A549 (cell line): ENCODE data around the gene PGA3. TPM values are rescaled to one million over a fixed set of nuclear protein-coding genes. Genes with fewer than 3 reads are reported as not detected.

Experiments
- ATAC-seq, 2 experiments: fragments of 200-7000 bp in 1 of 2; fragments of >200 bp in 1 of 2; cut with Nextera tagmentation in 1 of 2; cut with Tn5 transposase in 1 of 2; 3 replicates each; pipeline versions ENCODE4 v1.8.0 to v1.9.1; 2018 to 2020; ENCODE audit warnings: mild to moderate bottlenecking in 1 of 2, moderate library complexity in 1 of 2
- CTCF ChIA-PET: fragments of 300-600 bp; sonication (Branson Sonifier 250); formaldehyde crosslinking; extraction: SDS; loops from one replicate; lab custom pipeline; 2021; ENCODE audit warnings: antibody characterized with exemption, inconsistent platforms; lab: Yijun Ruan, JAX
- POLR2A ChIA-PET: fragments of 350-600 bp; formaldehyde crosslinking; extraction: SDS; loops from one replicate; lab custom pipeline; 2021; ENCODE audit warnings: antibody characterized with exemption, inconsistent platforms; lab: Yijun Ruan, JAX
- DNase-seq, 2 experiments: peaks; one replicate each; pipeline versions ENCODE4 v3.0.0 to v3.0.0-alpha.2; 2011 to 2016; ENCODE audit warnings: low read depth in 1 of 2, low spot score in 1 of 2
- FAIRE-seq: peaks from 2 replicates; lab custom pipeline; 2011; peaks lifted over from hg19 to GRCh38; lab: Jason Lieb, UNC
- H3K27ac ChIP-seq, 2 experiments: fragments of >200 bp; sonication (Bioruptor Twin); formaldehyde crosslinking; 3 replicates each; pipeline ENCODE4 v1.5.1; 2016 to 2017
- H3K4me1 ChIP-seq: fragments of >200 bp; sonication (Bioruptor Twin); formaldehyde crosslinking; 3 replicates; pipeline ENCODE4 v1.6.1; 2016
- H3K4me2 ChIP-seq: fragments of >200 bp; sonication (Bioruptor Twin); formaldehyde crosslinking; 3 replicates; pipeline ENCODE4 v1.6.1; 2016
- H3K4me3 ChIP-seq: fragments of >200 bp; sonication (Bioruptor Twin); formaldehyde crosslinking; 3 replicates; pipeline ENCODE4 v1.5.1; 2016
- H3K9me3 ChIP-seq: fragments of >200 bp; sonication (Bioruptor Twin); formaldehyde crosslinking; 3 replicates; pipeline ENCODE4 v1.6.1; 2016
- BCL3 ChIP-seq: fragments of >200 bp; sonication (Bioruptor Twin); formaldehyde crosslinking; IDR thresholded peaks from 3 replicates; pipeline ENCODE4 v1.6.1; 2016
- BHLHE40 ChIP-seq: IDR thresholded peaks from 2 replicates; pipeline ENCODE4 v1.6.1; 2012; ENCODE audit warnings: low read depth, low read length, inconsistent platforms
- CBX8 ChIP-seq: fragments of 200-600 bp; sonication (generic); IDR thresholded peaks from 2 replicates; pipeline ENCODE4 v1.6.1; 2016
- CEBPB ChIP-seq, 2 experiments: fragments of >200 bp in 1 of 2; sonication (Bioruptor Twin) in 1 of 2; formaldehyde crosslinking in 1 of 2; IDR thresholded peaks; 2 replicates each; pipeline ENCODE4 v1.6.1; 2012 to 2016
- CHD2 ChIP-seq: fragments of 150-350 bp; IDR thresholded peaks from 2 replicates; pipeline ENCODE4 v1.6.1; 2014; ENCODE audit warnings: low read length; ENCODE audit not compliant: partially characterized antibody
- EHF ChIP-seq: fragments of 250-450 bp; sonication (Bioruptor Pico); IDR thresholded peaks from 2 replicates; pipeline ENCODE4 v1.5.0; 2020; ENCODE audit warnings: mild to moderate bottlenecking
- ELK1 ChIP-seq: fragments of 150-350 bp; IDR thresholded peaks from 2 replicates; pipeline ENCODE4 v1.6.1; 2014; ENCODE audit warnings: low read depth, mild to moderate bottlenecking, low read length
- EP300 ChIP-seq, 2 experiments: fragments of >200 bp; sonication (Bioruptor Twin); formaldehyde crosslinking; IDR thresholded peaks; 2 replicates in 1 of 2; 3 replicates in 1 of 2; pipeline ENCODE4 v1.6.1; 2016 to 2017
- ESRRA ChIP-seq: fragments of 150-350 bp; IDR thresholded peaks from 2 replicates; pipeline ENCODE4 v1.6.1; 2014; ENCODE audit warnings: mild to moderate bottlenecking, low read length, borderline replicate concordance
- FOSB ChIP-seq: fragments of 250-450 bp; sonication (Bioruptor Pico); IDR thresholded peaks from 2 replicates; pipeline ENCODE4 v1.5.0; 2020; ENCODE audit warnings: mild to moderate bottlenecking, moderate library complexity
- FOSL2 ChIP-seq, 2 experiments: fragments of 450-650 bp in 1 of 2; fragments of >200 bp in 1 of 2; sonication (Bioruptor Twin) in 1 of 2; formaldehyde crosslinking; IDR thresholded peaks; 2 replicates each; pipeline versions ENCODE4 v1.5.0 to v1.6.1; 2016 to 2020; ENCODE audit warnings: mild to moderate bottlenecking in 1 of 2, moderate library complexity in 1 of 2
- GATA3 ChIP-seq: IDR thresholded peaks from 2 replicates; pipeline ENCODE4 v1.6.1; 2012; ENCODE audit warnings: borderline replicate concordance
- HMGXB4 ChIP-seq: fragments of 250-450 bp; sonication (Bioruptor Pico); IDR thresholded peaks from 2 replicates; pipeline ENCODE4 v1.5.0; 2021; ENCODE audit warnings: mild to moderate bottlenecking, moderate library complexity, borderline replicate concordance
- HOXB13 ChIP-seq: fragments of 250-450 bp; sonication (Bioruptor Pico); IDR thresholded peaks from 2 replicates; pipeline ENCODE4 v1.5.0; 2020; ENCODE audit warnings: low read depth, mild to moderate bottlenecking, moderate library complexity
- JUN ChIP-seq, 2 experiments: fragments of >200 bp; sonication (Bioruptor Twin); formaldehyde crosslinking; IDR thresholded peaks; 2 replicates in 1 of 2; 3 replicates in 1 of 2; pipeline ENCODE4 v1.6.1; 2016 to 2017
- JUNB ChIP-seq: fragments of >200 bp; sonication (Bioruptor Twin); formaldehyde crosslinking; IDR thresholded peaks from 2 replicates; pipeline ENCODE4 v1.6.1; 2016
- POLR2AphosphoS2 ChIP-seq: conservative IDR thresholded peaks from 2 replicates; pipeline ENCODE4 v1.6.1; 2012; ENCODE audit warnings: low read length, improper control_type of control experiment, inconsistent platforms
- RAD21 ChIP-seq, 2 experiments: fragments of >200 bp in 1 of 2; sonication (Bioruptor Twin) in 1 of 2; formaldehyde crosslinking in 1 of 2; IDR thresholded peaks in 1 of 2; conservative IDR thresholded peaks in 1 of 2; 2 replicates in 1 of 2; 3 replicates in 1 of 2; pipeline ENCODE4 v1.6.1; 2012 to 2018; ENCODE audit warnings: inconsistent platforms in 1 of 2
- RARB ChIP-seq: fragments of 250-450 bp; sonication (Bioruptor Pico); IDR thresholded peaks from 2 replicates; pipeline ENCODE4 v1.8.0; 2021; ENCODE audit warnings: mild to moderate bottlenecking, moderate library complexity
- RNF2 ChIP-seq: fragments of 200-600 bp; sonication (generic); IDR thresholded peaks from 2 replicates; pipeline ENCODE4 v1.6.1; 2016; ENCODE audit warnings: low read depth, mild to moderate bottlenecking, antibody characterized with exemption, moderate library complexity, borderline replicate concordance
- ZSCAN20 ChIP-seq: fragments of 250-450 bp; sonication (Bioruptor Pico); IDR thresholded peaks from 2 replicates; pipeline ENCODE4 v1.8.0; 2022; ENCODE audit warnings: mild to moderate bottlenecking, moderate library complexity
- WGBS: methylation state at CpG from one replicate; pipeline ENCODE4 v1.1.6; 2017; ENCODE audit errors: missing lambda C conversion rate; 5-methylcytosine and 5-hydroxymethylcytosine counted together
- polyA plus RNA-seq, 4 experiments: library from polyadenylated mRNA; depleted of rRNA in 3 of 4; stranded (reverse); fragments of >200 nt; fragmentation: RNase III in 1 of 4; extraction: RNeasy Plus Mini Kit Qiagen cat#74134 plus additional on column Dnase treatment in 1 of 4; gene quantifications; 2 replicates in 3 of 4; 3 replicates in 1 of 4; pipeline ENCODE4 v1.2.3, GENCODE V29; 2011 to 2017

Gene PGA3
- polyA plus RNA-seq, 2 of the 4 experiments (the other 2 are of a cell fraction) = not detected

- Histone ChIP-seq H3K27ac (no peak overlapping the region), H3K9me3 (no peaks in the 10 kb centered on the region), H3K4me2 (no peak overlapping the region), H3K4me3 (no peak overlapping the region), H3K4me1 (no peaks in the 10 kb centered on the region)
- no peak for ATAC-seq
- WGBS = 60% methylated on average over 9 of the region's 9 CpGs
- ChIA-PET CTCF (interaction anchor here (0.6 to 3.0 kb wide), 3 partner anchors 20 to 337 kb away, joined by 3 to 14 read pairs (median 10); no protein-coding TSS in a partner anchor), POLR2A (no interaction called here)
- no peak for FAIRE-seq
- DNase-seq = no peak
- TF ChIP-seq RARB (CRISPR knock-in tag) = no peak
- no peak for TF ChIP-seq JUN (IDR thresholded peaks at IDR 0.05)
- TF ChIP-seq RAD21 (conservative IDR thresholded peaks at IDR 0.05 in 1 of 2, IDR thresholded peaks at IDR 0.05 in 1 of 2) = no peak
- no peak for TF ChIP-seq FOSL2 (IDR thresholded peaks at IDR 0.05)
- TF ChIP-seq FOSL2 (CRISPR knock-in tag; IDR thresholded peaks at IDR 0.05) = no peak
- TF ChIP-seq BHLHE40 = no peak
- TF ChIP-seq CEBPB (IDR thresholded peaks at IDR 0.05) = no peak
- TF ChIP-seq GATA3 = no peak
- no peak for TF ChIP-seq RNF2
- no peak for TF ChIP-seq EP300 (IDR thresholded peaks at IDR 0.05)
- TF ChIP-seq JUNB = no peak
- no peak for TF ChIP-seq HMGXB4 (CRISPR knock-in tag)
- TF ChIP-seq CHD2 = no peak
- no peak for TF ChIP-seq BCL3
- TF ChIP-seq CBX8 = no peak
These were observed 35.1 kb upstream of the PGA3 start for GRCh38 chr11:61168042-61168688.

GRCh38 chr11:61168800-61169199 is 34.5 kb upstream of the PGA3 start:
- Histone ChIP-seq H3K4me3 (no peak overlapping the region), H3K4me1 (no peaks in the 10 kb centered on the region), H3K27ac (no peak overlapping the region), H3K4me2 (no peak overlapping the region), H3K9me3 (no peaks in the 10 kb centered on the region)
- TF ChIP-seq ZSCAN20 (CRISPR knock-in tag) (no peak), EHF (CRISPR knock-in tag) (no peak), HMGXB4 (CRISPR knock-in tag) (no peak), ESRRA (no peak), FOSB (no peak), RAD21 (conservative IDR thresholded peaks at IDR 0.05 in 1 of 2, IDR thresholded peaks at IDR 0.05 in 1 of 2) (no peak), CBX8 (no peak), POLR2AphosphoS2 (no peak), ELK1 (no peak), HOXB13 (CRISPR knock-in tag) (no peak)
- FAIRE-seq (no peak), DNase-seq (no peak), ATAC-seq (no peak)
- 76% methylated on average over 1 of the region's 1 CpG for WGBS
- ChIA-PET CTCF (interaction anchor here (0.6 to 3.0 kb wide), 4 partner anchors 19 to 338 kb away, joined by 3 to 14 read pairs (median 7); no protein-coding TSS in a partner anchor), POLR2A (no interaction called here)
